KMS-11 (cell line): ENCODE measurements around the gene KIRREL1.

Source experiments
- H2AFZ ChIP-seq: fragments of 200-600 bp; sonication (generic); 2 replicates; pipeline ENCODE4 v1.6.1; 2016; ENCODE audit warnings: antibody characterized with exemption, mixed run types, low read depth
- H3K27ac ChIP-seq: fragments of 200-600 bp; sonication (generic); 2 replicates; pipeline ENCODE4 v1.6.1; 2016; ENCODE audit warnings: mild to moderate bottlenecking, mixed run types
- H3K27me3 ChIP-seq: fragments of 200-600 bp; sonication (generic); 2 replicates; pipeline ENCODE4 v1.6.1; 2017; ENCODE audit warnings: mild to moderate bottlenecking, low read depth, mixed run types, moderate library complexity; ENCODE audit not compliant: insufficient read depth
- H3K36me3 ChIP-seq: fragments of 200-600 bp; sonication (generic); 2 replicates; pipeline ENCODE4 v1.6.1; 2017; ENCODE audit warnings: mild to moderate bottlenecking, mixed run types; ENCODE audit not compliant: insufficient read depth
- H3K4me1 ChIP-seq: fragments of 200-600 bp; sonication (generic); 2 replicates; pipeline ENCODE4 v1.6.1; 2016; ENCODE audit warnings: mild to moderate bottlenecking, low read depth, mixed run types; ENCODE audit not compliant: poor library complexity, severe bottlenecking
- H3K4me2 ChIP-seq: fragments of 200-600 bp; sonication (generic); 2 replicates; pipeline ENCODE4 v1.7.0; 2016; ENCODE audit warnings: mild to moderate bottlenecking, mixed run types
- H3K4me3 ChIP-seq: fragments of 200-600 bp; sonication (generic); IDR thresholded peaks from 2 replicates; pipeline ENCODE4 v1.6.1; 2017; ENCODE audit warnings: low read depth, low read length, mixed read lengths; ENCODE audit not compliant: insufficient read depth
- H3K79me2 ChIP-seq: fragments of 200-600 bp; sonication (generic); 2 replicates; pipeline ENCODE4 v1.6.1; 2016; ENCODE audit warnings: low read depth, mixed run types; ENCODE audit not compliant: insufficient read depth
- H3K9ac ChIP-seq: fragments of 200-600 bp; sonication (generic); 2 replicates; pipeline ENCODE4 v1.6.1; 2016; ENCODE audit warnings: mild to moderate bottlenecking, mixed run types
- H4K20me1 ChIP-seq: fragments of 200-600 bp; sonication (generic); 2 replicates; pipeline ENCODE4 v1.6.1; 2016; ENCODE audit warnings: mild to moderate bottlenecking, mixed run types; ENCODE audit not compliant: insufficient read depth
- TF ChIP-seq, protein P1 (sequence below): fragments of 200-600 bp; sonication (generic); conservative IDR thresholded peaks from 2 replicates; pipeline ENCODE4 v1.6.1; 2017; ENCODE audit warnings: low read depth, mild to moderate bottlenecking, antibody characterized with exemption, low read length, moderate library complexity, mixed read lengths

Gene KIRREL1

DNA sequence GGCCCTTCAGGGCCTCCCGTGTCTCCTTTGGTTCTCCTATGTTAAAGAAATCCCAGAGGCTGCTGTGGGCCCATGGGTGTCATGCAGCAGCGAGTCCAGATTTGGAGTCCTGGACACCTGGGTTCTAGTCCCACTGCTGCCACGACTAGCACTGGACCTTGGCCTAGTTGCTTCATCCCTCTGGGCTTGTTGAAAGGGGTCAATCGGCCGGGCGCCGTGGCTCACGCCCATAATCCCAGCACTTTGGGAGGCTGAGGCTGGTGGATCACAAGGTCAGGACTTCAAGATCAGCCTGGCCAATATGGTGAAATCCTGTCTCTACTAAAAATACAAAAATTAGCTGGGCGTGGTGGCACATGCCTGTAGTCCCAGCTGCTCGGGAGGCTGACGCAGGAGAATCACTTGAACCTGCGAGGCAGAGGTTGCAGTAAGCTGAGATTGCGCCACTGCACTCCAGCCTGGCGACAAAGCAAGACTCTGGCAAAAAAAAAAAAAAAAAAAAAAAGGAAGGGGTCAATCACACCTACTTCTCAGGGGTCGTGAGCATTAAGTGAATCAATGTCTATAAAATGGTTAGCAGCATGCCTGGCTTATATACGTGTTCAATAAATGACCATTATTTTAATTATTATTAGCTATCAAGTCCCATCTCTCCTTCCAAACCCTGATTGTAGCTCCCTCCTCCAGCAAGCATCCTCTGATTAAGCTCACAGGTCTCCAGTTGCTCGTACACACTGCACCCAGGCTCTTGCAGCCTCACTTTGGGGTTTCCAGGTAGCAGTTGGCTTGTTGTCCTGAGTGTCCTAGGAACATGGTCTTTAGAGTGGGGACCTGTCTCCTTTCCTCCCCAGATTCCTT is 43.8 kb downstream of the KIRREL1 start:
- H3K9ac ChIP-seq, result no peak overlapping the region
- TF ChIP-seq, protein P1, sequence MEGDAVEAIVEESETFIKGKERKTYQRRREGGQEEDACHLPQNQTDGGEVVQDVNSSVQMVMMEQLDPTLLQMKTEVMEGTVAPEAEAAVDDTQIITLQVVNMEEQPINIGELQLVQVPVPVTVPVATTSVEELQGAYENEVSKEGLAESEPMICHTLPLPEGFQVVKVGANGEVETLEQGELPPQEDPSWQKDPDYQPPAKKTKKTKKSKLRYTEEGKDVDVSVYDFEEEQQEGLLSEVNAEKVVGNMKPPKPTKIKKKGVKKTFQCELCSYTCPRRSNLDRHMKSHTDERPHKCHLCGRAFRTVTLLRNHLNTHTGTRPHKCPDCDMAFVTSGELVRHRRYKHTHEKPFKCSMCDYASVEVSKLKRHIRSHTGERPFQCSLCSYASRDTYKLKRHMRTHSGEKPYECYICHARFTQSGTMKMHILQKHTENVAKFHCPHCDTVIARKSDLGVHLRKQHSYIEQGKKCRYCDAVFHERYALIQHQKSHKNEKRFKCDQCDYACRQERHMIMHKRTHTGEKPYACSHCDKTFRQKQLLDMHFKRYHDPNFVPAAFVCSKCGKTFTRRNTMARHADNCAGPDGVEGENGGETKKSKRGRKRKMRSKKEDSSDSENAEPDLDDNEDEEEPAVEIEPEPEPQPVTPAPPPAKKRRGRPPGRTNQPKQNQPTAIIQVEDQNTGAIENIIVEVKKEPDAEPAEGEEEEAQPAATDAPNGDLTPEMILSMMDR, result no peak
- no peaks in the 10 kb centered on the region for H3K79me2 ChIP-seq

DNA sequence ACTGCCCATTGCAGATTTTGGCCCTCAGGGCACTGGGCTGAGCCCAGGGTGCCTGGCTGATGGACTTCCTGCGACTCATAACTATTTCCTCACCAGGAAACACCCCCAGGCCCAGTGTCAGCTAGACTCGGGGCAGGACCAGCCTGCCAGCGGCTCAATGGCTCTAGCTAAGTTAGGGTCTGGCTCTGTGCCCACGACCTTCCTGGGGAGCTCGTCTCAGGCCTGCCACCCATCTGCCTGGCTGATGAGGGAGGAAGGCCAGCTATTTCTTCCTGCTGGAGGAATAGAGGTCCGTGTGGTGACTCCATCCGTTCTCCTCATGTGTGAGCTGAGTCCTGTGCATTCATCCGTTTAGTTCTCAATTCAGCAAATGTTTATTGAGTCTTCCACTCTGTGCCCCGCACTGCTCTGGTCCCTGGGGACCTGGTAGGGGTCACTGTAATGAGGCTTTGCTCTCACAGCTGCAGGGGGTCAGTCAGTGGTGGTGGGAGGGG is 44.5 kb downstream of the KIRREL1 start:
- Histone ChIP-seq H3K4me1 (no peaks in the 10 kb centered on the region), H3K79me2 (no peaks in the 10 kb centered on the region), H3K4me2 (no peak overlapping the region), H3K27ac (no peak overlapping the region), H2AFZ (no peak overlapping the region), H3K36me3 (no peaks in the 10 kb centered on the region), H3K4me3 (no peak overlapping the region), H4K20me1 (no peaks in the 10 kb centered on the region), H3K9ac (no peak overlapping the region), H3K27me3 (no peaks in the 10 kb centered on the region)
- TF ChIP-seq, protein P1, result no peak

More for the DNA sequence above, 43.8 kb downstream of the KIRREL1 start:
- no peaks in the 10 kb centered on the region for H3K36me3 ChIP-seq
- H4K20me1 ChIP-seq, result no peaks in the 10 kb centered on the region
- H2AFZ ChIP-seq, result no peak overlapping the region
- H3K4me2 ChIP-seq, result no peak overlapping the region
- no peak overlapping the region for H3K27ac ChIP-seq
- no peaks in the 10 kb centered on the region for H3K4me1 ChIP-seq
- H3K27me3 ChIP-seq, result no peaks in the 10 kb centered on the region
- no peak overlapping the region for H3K4me3 ChIP-seq

DNA sequence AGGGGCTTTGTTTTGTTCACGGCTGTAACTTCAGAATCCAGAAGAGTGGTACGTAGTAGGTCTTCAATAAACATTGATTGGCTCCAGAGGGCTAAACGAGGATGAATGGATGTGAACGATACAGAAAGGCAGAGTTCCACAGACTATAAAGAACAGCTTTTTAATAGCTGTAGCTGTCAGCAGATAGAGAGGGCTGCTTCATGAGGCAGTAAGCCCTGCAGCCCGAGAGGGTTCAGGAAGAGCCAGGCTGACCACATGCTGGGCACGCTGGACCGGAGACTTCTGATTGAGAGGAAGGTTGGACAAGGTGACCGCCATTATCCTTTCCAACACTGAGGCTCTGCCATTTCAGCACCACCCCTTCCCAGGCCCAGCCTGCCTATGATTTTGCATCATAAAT is 45.3 kb downstream of the KIRREL1 start:
- Histone ChIP-seq H4K20me1 (no peaks in the 10 kb centered on the region), H3K4me2 (no peak overlapping the region), H3K27ac (no peak overlapping the region), H3K4me1 (no peaks in the 10 kb centered on the region), H3K9ac (no peak overlapping the region), H3K79me2 (no peaks in the 10 kb centered on the region), H3K36me3 (no peaks in the 10 kb centered on the region), H2AFZ (no peak overlapping the region), H3K4me3 (no peak overlapping the region), H3K27me3 (no peaks in the 10 kb centered on the region)
- TF ChIP-seq, protein P1, result no peak

DNA sequence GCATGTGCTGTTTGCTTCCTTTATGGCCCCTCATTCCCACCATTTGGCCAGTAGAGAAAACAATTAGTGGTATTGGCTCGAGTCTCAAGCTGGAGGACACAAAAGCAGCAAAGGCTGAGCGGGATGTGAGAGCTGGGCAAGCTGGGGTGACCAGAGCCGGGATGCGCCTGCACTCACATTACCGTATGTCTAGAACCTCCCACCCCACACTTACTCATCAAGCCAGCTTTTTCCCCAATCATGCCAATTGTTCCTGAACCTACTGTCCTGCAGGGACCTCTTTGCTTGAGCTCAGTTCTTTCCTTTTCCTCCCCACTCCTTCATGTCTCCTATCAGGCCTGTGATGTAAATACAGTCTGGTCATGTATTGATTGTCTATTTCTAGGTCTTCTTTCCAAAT is 45.9 kb downstream of the KIRREL1 start:
- Histone ChIP-seq H3K4me3 (no peak overlapping the region), H3K36me3 (no peaks in the 10 kb centered on the region), H3K4me2 (no peak overlapping the region), H3K4me1 (no peaks in the 10 kb centered on the region), H3K9ac (no peak overlapping the region), H4K20me1 (no peaks in the 10 kb centered on the region), H3K27ac (no peak overlapping the region), H2AFZ (no peak overlapping the region), H3K27me3 (no peaks in the 10 kb centered on the region), H3K79me2 (no peaks in the 10 kb centered on the region)
- TF ChIP-seq, protein P1, result no peak
